ENCODE results near the gene SPNS2. TPM values are rescaled to one million over a fixed set of nuclear protein-coding genes. Genes with fewer than 3 reads are reported as not detected.

SPNS2 gene
- total RNA-seq, 1 experiment from 2014 or later = 0.33 TPM

GRCh38 chr17:4530799-4531730 is 32.4 kb downstream of the SPNS2 start:
- Histone ChIP-seq H2BK12ac (ENCODE audit: insufficient read length, low read depth, low read length) (no peak overlapping the region), H3K4ac (ENCODE audit: low read depth, low read length) (no peak overlapping the region), H3K14ac (ENCODE audit: insufficient read depth, low read length) (no peak overlapping the region; the same call in 1 of the 2 replicates), H3K79me1 (ENCODE audit: insufficient read depth, low read depth, low read length, poor library complexity, severe bottlenecking) (no peaks in the 10 kb centered on the region), H2BK15ac (ENCODE audit: low read depth, low read length) (no peak overlapping the region), H4K5ac (ENCODE audit: insufficient read length, low read depth, low read length) (no peak overlapping the region), H2BK20ac (ENCODE audit: low read depth, low read length, poor library complexity, severe bottlenecking) (no peak overlapping the region), H2AK5ac (ENCODE audit: insufficient read length, low read length) (no peak overlapping the region), H2BK5ac (ENCODE audit: insufficient read length, low read length) (no peak overlapping the region), H3K18ac (ENCODE audit: insufficient read length, low read depth, low read length) (no peak overlapping the region), H3K27me3 (ENCODE audit: insufficient read depth, low read length) (peaks cover 3% of the 10 kb centered on the region; the same call in 1 of the 2 replicates), H3K9me3 (ENCODE audit: control insufficient read depth, low read depth, low read length) (no peaks in the 10 kb centered on the region), H3T11ph (ENCODE audit: low read length) (no peak overlapping the region), H3K27ac (ENCODE audit: insufficient read length, low read depth, low read length) (no peak overlapping the region), H3K23me2 (ENCODE audit: insufficient read length, low read depth, low read length, poor library complexity, severe bottlenecking) (no peaks in the 10 kb centered on the region), H2AFZ (ENCODE audit: low read length) (no peak overlapping the region), H3K4me2 (ENCODE audit: insufficient read depth, insufficient read length, low read length) (no peak overlapping the region), H4K91ac (ENCODE audit: insufficient read length, low read depth, low read length) (no peak overlapping the region), H3K9ac (ENCODE audit: extremely low read depth, insufficient read length, low read length) (no peak overlapping the region), H3K79me2 (ENCODE audit: insufficient read depth, low read length) (no peaks in the 10 kb centered on the region), H3K23ac (ENCODE audit: insufficient read length, low read depth, low read length) (no peak overlapping the region), H4K20me1 (ENCODE audit: control insufficient read depth, insufficient read depth, insufficient read length) (no peaks in the 10 kb centered on the region), H2BK120ac (ENCODE audit: low read depth, low read length, poor library complexity, severe bottlenecking) (no peak overlapping the region), H4K8ac (replicated peaks; ENCODE audit: insufficient read length, low read depth, low read length) (no peak overlapping the region), H3K56ac (ENCODE audit: insufficient read length, low read depth, low read length) (no peak overlapping the region), H3K4me1 (ENCODE audit: insufficient read depth, low read length) (no peaks in the 10 kb centered on the region)
- H3K9me3 Mint-ChIP-seq = no peaks in the 10 kb centered on the region; a peak in 1 of 5 replicates
- H3K27me3 Mint-ChIP-seq (ENCODE audit: low read depth) = peaks cover 88% of the 10 kb centered on the region
- no peak overlapping the region for H3K4me3 Mint-ChIP-seq
- H3K36me3 Mint-ChIP-seq (ENCODE audit: insufficient read depth in 1 of 3, low read depth in 3 of 3) = no peaks in the 10 kb centered on the region
- no peak for TF ChIP-seq CTCF (conservative IDR thresholded peaks at IDR 0.05)
- no CpG with 5 or more reads among the region's 30 CpGs for WGBS (ENCODE audit: extremely low coverage, insufficient read length, low lambda C conversion rate)
- peaks cover 17 to 20% of the 10 kb centered on the region in 2 experiments for H3K4me1 Mint-ChIP-seq
- no peak for DNase-seq
- no peak overlapping the region for H3K27ac Mint-ChIP-seq
